Stimulated activated CD4-positive, alpha-beta T cell treated with anti-CD3 and anti-CD28 coated beads, Interleukin-1b, Interleukin-23, amount 100 ng/mL, for 4 hours (primary cell): Measurements from ENCODE around the gene GAL3ST3.
A peak's percentile ranks its signal among the peaks of the same experiment; 100 is the strongest.
"Not testable (repeated sequence)": the region's sequence is repeated elsewhere in the genome, so short reads cannot be mapped to it uniquely, and the experiment has no call there.

ENCODE experiments used
- DNase-seq, 2 donors: peaks; one replicate each; pipeline ENCODE4 v3.0.0-alpha.2; 2020; ENCODE audit warnings: low read depth in 2 of 2

GAL3ST3 gene, protein sequence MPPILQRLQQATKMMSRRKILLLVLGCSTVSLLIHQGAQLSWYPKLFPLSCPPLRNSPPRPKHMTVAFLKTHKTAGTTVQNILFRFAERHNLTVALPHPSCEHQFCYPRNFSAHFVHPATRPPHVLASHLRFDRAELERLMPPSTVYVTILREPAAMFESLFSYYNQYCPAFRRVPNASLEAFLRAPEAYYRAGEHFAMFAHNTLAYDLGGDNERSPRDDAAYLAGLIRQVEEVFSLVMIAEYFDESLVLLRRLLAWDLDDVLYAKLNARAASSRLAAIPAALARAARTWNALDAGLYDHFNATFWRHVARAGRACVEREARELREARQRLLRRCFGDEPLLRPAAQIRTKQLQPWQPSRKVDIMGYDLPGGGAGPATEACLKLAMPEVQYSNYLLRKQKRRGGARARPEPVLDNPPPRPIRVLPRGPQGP

DNA sequence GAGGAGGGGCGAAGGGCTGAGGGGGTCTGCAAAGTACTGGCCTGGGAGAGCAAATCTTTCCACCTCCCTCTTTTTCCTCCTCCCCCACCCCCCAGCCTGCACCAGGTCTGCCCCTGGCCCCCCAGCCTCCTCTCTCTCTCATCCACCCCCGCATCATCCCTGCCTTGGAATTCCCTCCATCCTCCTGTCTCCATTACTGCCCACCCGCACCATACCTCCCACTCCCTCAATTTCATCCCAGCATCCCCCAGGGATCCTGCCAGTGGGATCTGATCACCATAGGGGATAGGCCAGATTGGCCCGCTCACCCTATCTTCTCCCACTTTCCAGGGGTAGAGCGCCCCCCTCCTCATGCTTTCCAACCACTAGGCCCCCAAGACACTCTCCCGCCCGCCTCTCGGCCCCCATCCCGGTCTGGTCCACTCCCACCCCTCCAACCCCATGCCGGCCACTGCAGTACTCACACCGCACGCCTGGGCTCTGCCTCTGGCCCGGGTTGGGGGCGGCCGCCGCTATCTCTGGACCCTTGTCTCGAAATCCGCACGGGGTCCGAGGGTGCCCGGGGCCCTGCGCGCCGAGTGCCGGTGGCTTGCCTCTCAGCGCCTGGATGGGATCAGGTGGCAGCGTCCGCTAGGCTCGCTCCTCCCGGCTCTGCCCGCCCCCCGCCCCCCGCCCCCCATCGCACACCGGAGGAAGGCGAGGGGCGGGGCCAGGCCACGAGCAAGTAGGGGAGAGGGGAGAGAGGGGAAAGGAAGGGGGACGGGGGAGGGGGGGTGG lies at the start of gene GAL3ST3:
Gene GAL3ST3 (minus strand): TSS at position 615 of the 777 bp plus-strand sequence. CDS start 3,746 bp downstream, outside the sequence.
- DNase-seq = no peak

DNA sequence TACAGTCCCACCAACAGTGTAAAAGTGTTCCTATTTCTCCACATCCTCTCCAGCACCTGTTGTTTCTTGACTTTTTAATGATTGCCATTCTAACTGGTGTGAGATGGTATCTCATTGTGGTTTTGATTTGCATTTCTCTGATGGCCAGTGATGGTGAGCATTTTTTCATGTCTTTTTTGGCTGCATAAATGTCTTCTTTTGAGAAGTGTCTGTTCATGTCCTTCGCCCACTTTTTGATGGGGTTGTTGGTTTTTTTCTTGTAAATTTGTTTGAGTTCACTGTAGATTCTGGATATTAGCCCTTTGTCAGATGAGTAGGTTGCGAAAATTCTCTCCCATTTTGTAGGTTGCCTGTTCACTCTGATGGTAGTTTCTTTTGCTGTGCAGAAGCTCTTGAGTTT lies 43.2 kb upstream of the GAL3ST3 start:
- DNase-seq = not testable (repeated sequence)

DNA sequence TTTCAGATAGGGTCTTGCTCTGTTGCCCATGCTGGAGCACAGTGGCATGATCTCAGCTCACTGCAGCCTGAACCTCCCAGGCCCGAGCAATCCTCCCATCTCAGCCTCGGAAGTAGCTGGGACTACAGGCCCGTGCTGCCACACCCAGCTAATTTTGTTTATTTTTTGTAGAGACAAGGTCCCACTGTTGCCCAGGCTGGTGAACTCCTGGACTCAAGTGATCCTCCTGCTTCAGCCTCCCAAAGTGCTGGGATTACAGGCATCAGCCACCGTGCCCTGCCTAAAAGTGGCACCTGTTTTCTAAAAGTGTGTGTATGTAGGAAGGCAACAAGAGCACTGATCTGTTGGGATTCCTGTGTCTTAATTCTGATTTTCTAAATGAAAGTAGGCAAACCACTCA lies 41.3 kb upstream of the GAL3ST3 start:
- no peak for DNase-seq

DNA sequence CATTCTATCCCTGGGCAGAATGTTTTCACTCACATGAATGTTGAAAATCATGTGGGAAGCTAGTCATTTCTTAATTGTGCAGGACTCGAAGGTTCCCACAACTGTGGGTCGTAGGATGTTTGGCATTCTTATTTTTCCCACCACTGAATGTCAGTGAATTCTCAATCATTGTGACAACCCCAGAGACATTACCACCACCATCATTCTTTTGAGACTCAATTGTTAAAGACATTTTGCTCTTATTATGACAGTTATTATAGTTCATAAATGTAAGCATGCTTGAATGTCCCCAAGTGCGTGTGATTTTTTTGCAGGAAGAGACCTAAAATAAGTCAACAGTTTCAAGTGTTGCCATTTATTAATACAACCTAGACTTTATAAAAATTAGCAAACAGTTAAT lies 40.1 kb upstream of the GAL3ST3 start:
- no peak for DNase-seq

DNA sequence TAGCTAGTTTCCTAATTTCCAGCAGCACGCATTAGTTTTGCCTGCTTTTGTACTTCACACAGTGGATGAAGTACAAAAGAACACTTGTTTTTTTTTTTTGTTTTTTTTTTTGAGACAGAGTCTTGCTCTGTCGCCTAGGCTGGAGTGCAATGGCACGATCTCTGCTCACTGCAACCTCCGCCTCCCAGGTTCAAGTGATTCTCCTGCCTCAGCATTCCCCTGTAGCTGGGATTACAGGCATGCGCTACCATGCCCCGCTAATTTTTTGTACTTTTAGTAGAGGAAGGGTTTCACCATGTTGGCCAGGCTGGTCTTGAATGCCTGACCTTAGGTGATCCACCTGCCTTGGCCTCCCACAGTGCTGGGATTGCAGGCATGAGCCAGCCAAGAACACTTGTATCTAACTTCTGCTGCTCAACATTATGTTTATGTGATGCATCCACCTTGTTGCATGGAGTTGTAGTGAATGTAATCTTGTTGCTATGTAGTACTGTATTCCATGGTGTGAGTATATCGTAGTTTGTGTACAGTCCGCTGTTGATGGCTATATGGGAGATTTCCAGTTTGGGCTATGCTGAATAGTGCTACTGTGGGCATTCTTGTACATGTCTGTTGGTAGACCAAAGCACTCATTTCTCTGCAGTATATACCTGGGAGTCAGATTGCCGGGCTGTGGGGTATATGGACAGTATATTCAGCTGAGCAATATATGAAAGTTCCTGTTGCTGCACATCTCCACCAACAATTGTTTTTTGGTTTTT lies 38.4 kb upstream of the GAL3ST3 start:
- no peak for DNase-seq

DNA sequence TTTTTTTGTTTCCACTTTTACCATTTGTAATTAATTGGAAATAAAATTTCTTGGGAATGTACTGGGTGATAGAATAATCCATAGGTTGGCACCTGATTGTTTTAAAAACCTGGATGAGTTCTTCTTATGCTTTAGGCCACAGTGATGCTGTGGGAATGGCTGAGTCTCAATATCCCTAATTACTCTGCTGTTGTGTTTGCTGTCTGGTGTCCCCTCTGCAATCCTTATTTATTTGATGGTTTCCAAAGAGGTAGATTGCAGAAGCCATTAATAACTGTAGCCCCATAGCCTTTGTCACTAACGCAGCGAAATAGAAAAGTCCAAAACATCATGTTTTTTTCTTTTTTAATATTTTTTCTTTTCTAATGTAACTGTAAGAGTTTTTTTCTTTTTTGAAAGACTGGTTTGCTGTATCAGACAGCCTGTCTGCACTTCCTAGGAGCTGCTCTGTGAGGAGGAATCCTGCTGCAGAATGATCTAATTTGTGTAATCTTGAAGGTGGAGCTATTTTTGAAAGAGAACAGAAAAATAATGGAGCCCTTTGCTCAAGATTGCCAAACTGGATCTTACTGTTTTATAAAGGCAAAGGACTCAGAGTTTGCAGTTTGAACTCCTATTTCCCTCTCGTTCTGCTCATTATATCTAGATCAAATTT lies 36.0 kb upstream of the GAL3ST3 start:
- no peak for DNase-seq

DNA sequence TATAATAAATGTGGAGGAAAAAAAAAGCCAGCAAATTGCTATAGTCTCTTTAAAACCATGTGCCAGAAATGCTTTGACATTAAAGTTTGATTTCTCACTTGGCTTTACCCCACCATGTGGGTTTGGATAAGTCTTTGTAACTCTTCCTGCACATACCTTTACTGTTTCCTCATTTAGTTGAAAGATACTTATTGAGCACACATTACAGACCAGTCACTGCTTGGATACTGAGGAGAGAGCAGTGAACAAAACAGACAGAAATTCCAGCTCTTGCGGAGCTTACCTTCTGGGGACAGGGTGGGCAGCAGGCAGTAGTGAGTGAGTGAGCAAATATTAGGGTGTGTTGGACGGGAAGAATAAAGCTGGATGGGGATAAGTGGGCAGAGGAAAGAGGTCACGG lies 34.8 kb upstream of the GAL3ST3 start:
- no peak for DNase-seq

DNA sequence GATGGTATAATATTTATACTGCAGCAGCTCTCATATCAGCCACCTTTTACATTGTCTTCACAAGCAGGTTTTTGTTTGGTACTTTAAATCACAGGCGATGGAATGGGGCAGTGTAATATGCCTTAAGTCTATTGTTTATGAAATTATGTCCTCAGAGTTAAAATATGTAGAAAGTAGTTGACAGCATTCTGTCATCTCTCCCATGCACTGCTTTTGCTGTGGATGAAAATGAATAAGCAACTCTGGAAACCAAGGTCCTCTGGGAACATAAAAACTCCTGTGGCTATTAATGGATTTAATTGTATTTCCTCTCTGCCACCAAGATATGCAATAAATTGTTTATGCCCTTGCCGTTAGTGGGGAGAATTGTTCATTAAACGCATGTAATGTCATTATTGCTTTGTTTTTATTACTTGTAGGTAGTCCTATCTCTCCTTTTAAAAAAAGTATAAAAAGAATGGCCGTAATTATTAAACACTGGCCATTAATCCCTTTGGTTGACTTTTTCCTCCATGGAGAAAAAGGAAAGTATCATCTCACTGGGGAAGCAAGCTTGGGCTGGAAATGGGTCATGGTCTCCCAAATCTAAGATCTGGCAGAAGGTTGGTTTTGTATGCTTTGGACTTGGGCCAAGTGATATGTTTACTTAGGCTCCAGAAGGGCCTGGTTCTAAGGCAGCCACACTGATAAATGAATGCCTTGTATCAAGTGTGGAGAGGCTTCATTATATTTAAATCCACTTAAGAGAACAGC lies 34.2 kb upstream of the GAL3ST3 start:
- DNase-seq = no peak

DNA sequence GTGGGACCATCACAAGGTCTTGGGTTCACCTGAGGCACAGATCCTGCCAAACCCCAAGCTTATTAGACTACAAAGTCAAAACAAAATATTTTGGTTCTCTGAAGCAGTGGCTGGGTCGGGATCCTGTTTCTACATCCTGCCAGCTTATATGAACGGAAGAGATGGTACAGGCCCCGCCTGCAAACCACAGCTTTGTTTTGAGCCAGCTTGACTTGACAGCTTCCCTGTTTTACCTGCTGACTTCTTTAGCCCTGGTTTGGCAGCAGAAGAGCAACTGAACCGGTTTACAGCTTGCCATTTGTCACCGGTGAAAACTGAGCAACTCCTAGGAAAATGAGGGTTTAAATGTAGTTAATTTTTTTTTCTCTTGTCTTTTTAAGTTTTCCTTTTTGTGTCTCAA lies 32.5 kb upstream of the GAL3ST3 start:
- DNase-seq = peak in 1 of 2 donors; percentile 30

DNA sequence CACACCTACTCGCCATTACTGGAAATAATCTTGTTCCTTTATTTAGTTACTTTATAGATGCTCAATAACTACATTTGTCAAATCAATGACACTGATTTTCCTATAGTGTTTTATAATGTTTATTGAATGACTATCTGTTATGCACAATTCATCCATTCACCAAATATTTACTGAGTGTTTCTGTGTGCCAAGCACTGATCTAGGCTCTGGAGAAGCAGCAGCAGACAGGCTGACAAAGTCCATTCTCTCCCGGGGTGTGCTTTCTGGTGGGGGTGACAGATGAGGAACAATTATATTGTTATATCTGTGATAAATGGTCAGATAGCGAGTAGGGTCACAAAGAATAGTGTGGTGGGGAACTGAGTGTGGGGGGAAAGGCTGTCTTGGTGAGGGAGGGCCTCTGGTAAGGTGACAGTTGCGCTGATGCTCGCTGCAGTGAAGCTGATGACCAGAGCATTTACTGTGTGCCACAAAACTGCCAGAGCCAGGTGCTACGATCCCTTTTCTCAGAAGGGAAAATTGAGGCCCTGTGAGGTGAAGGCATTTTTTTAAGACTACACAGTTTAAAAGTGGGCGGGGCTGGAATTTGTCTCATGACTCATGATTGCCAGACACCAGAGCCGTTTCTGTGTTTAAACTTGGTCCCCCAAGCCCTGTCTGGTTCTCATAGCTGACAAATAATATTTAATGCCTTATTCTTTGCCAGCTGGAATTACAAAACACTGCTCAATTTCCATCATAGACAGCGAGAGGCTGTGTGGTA lies 31.3 kb upstream of the GAL3ST3 start:
- peak; percentile 34 to 65 for DNase-seq

DNA sequence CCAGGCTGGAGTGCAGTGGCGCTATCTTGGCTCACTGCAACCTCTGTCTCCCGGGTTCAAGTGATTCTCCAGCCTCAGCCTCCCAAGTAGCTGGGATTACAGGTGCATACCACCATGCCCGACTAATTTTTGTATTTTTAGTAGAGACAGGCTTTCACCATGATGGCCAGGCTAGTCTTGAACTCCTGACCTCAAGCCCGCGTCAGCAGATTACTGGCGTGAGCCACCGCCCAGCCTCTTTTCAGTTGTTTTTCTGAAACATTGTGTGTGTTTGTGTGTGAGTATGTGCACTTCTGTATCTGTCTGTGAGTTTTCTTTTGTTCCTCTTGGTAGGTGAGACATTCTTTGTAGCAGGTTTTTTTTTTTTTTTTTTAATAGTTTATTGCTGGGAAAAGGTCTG lies 30.0 kb upstream of the GAL3ST3 start:
- not testable (repeated sequence) for DNase-seq

DNA sequence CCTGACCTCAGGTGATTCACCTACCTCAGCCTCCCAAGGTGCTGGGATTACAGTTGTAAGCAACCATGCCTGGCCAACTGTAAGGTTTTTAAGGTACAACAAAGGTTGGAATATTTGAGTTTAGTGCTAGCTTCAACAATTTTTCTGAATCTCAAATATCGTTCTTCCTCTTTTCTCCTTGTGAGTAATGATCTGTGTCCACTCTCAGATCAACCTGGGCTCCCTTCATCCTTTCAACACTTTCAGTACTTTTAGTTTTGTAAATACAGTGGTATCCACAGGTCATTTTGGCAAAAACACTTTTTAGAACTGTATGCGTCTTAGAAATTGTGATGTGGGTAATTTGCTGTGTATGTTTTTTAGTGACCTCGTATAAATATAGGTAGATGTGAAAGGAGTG lies 29.0 kb upstream of the GAL3ST3 start:
- DNase-seq = no peak

DNA sequence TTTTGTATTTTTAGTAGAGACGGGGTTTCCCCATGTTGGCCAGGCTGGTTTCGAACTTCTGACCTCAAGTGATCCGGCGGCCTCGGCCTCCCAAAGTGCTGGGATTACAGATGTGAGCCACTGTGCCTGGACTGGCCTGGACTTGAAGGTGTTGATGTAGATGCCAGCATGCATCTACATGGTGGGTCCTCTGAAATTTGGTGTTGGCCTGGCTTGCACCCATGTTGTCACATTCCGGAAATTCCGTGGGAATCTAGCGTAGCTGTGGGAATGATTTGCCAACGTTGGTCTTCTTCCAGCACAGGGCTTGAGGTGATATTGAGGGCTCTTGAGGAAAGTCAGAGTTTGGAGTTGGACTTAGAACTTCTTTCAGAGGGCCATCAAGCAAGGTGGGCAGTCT lies 27.6 kb upstream of the GAL3ST3 start:
- DNase-seq = no peak

DNA sequence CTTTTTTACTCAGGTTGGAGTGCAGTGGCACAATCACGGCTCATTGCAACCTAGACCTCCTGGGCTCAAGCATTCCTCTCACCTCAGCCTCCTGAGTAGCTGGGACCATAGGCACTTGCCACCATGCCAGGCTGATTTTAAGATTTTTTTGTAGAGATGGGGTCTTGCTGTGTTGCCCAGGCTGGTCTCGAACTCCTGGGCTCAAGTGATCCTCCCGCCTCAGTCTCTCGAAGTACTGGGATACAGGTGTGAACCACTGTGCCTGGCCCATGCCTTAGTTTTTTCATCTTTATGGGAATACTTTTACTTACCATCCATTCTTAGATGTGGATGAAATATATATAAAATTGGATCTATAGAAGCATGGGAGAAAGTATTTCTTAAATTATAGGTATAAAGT lies 26.3 kb upstream of the GAL3ST3 start:
- DNase-seq = no peak

DNA sequence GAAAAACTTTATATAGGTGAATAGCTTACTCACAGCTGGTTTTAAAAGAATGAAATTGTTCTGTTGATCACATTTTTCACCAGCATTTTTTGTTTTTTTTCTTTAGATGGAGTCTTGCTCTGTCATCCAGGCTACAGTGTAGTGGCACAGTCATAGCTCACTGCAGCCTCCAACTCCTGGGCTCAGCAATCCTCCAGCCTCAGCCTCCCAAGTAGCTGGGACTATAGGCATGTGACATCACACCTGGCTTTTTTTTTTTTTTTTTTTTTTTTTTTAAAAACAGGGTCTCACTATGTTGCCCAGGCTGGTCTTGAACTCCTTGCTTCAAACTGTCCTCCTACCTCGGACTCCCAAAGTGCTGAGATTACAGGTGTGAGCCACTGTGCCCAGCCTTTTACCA lies 24.7 kb upstream of the GAL3ST3 start:
- DNase-seq = no peak

DNA sequence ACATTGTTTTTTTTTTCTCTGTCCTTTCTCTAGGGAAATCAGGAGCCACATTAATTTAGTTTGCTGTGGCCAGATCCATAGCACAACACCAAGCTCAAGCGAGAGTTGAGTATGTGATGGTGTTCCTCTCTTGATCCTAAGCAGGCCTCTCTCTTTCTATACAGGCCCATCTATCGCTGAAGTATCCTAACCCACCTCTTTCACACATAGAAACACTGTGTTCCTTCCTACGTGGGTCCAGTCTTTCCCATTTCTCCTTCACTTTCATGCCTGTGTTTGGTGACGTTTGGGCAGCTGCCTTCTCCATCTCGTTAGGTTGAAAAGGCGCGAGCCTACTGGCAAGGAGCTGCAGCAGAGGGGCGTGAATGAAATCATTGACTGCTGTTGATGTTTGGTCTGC lies 23.6 kb upstream of the GAL3ST3 start:
- DNase-seq = no peak

DNA sequence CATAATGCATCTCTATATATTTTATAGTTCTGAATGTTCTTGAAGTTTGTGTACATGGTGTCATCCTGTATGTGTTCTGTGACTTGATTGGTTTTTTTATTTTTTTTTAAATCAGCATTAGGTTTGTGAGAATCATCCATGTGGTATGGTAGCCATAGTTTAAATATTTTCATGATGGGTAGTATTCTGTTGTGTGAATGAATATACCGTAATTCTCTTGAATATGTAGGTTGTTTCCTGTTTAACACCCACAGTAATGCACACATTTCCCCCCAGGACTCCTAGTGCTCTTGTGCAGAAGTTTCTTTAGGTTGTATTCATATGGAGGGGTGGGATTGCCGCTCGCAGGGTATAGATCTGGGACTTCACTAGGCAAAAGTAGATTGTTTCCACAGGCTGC lies 23.1 kb upstream of the GAL3ST3 start:
- no peak for DNase-seq

DNA sequence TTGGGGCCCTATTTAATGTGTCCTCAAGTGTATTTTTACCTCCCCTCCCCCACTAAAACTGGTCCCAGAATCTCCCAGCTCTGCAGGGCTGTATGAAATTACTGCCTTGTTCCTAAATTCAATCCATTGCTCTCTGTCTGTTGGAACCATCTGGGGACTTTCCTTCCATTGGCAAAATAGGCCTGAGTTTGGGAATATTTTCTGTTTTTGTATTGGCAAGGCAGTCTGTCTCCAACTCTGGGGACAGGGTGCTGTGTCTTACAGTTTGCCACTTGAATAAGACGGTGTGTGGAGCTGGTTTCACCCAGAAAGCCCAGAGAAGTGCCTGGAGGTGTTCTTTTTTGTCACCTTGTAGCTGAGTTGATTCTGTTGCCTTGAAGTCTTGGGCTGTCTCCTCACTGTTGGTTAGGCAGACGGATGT lies 22.4 kb upstream of the GAL3ST3 start:
- no peak for DNase-seq

DNA sequence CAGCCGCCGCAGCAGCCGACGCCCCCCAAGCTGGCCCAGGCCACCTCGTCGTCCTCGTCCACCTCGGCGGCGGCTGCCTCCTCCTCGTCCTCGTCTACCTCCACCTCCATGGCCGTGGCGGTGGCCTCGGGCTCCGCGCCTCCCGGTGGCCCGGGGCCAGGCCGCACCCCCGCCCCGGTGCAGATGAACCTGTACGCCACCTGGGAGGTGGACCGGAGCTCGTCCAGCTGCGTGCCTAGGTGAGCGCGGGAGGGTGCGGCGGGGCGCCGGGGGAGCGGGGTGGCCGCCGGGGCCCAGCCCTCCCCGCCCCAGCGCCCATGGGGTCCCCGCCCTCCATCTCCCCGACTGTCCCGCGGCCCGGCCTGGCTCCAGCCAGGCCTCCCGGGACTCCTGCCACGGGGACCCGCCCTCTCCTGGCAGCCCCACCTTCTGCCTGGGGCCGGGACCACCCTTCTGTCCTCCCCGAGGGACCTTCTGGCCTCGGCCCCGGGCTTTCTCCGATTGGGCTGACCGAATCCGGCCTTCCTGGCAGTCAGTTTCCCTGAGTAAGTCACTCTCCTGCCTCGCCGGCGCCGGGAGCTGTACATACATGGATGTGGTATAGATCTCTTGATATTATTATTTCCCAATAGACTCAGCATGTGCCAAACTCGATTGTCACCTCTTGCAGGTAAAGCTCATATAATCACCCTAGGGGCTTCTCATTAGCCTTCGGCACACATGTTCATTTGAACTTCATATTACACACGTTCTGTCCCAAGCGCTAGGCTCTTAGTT lies 21.8 kb upstream of the GAL3ST3 start:
- peak in 1 of 2 donors; percentile 19 for DNase-seq
